Neural progenitor cell (in vitro differentiated cells): ENCODE measurements around the gene LRWD1. TPM values are rescaled to one million over a fixed set of nuclear protein-coding genes. Genes with fewer than 3 reads are reported as not detected.

ENCODE experiments used
- DNase-seq: peaks from one replicate; pipeline ENCODE4 v3.0.0-alpha.2; 2016; ENCODE audit warnings: low spot score
- H2AFZ ChIP-seq: fragments of 200-600 bp; sonication (generic); replicated peaks from 2 replicates; pipeline ENCODE4 v1.6.1; 2016; ENCODE audit warnings: antibody characterized with exemption
- H3F3A ChIP-seq: fragments of 200-600 bp; sonication (generic); 2 replicates; pipeline ENCODE4 v1.6.1; 2016; ENCODE audit warnings: antibody characterized with exemption, low read depth
- H3K27ac ChIP-seq: fragments of 200-600 bp; sonication (generic); 2 replicates; pipeline ENCODE4 v1.5.1; 2016; ENCODE audit warnings: mild to moderate bottlenecking
- H3K27me3 ChIP-seq: fragments of 200-600 bp; sonication (generic); 2 replicates; pipeline ENCODE4 v1.6.1; 2016; ENCODE audit warnings: mild to moderate bottlenecking, moderate library complexity
- H3K36me3 ChIP-seq: fragments of 200-600 bp; sonication (generic); 2 replicates; pipeline ENCODE4 v1.5.1; 2016
- H3K4me1 ChIP-seq: fragments of 200-600 bp; sonication (generic); 2 replicates; pipeline ENCODE4 v1.6.1; 2016; ENCODE audit warnings: mixed run types
- H3K4me2 ChIP-seq: fragments of 200-600 bp; sonication (generic); 2 replicates; pipeline ENCODE4 v1.6.1; 2016
- H3K4me3 ChIP-seq: fragments of 200-600 bp; sonication (generic); 2 replicates; pipeline ENCODE4 v1.5.1; 2016
- H3K79me2 ChIP-seq: fragments of 200-600 bp; sonication (generic); 2 replicates; pipeline ENCODE4 v1.6.1; 2016; ENCODE audit warnings: low read depth
- H3K9ac ChIP-seq: fragments of 200-600 bp; sonication (generic); 2 replicates; pipeline ENCODE4 v1.6.1; 2016
- H3K9me3 ChIP-seq: fragments of 200-600 bp; sonication (generic); 2 replicates; pipeline ENCODE4 v1.5.1; 2016; ENCODE audit warnings: low read depth
- H4K20me1 ChIP-seq: fragments of 200-600 bp; sonication (generic); 2 replicates; pipeline ENCODE4 v1.6.1; 2016; ENCODE audit warnings: low read depth
- H3K27ac Mint-ChIP-seq: 3 replicates; pipeline ENCODE4 v1.8.0; 2021; ENCODE audit warnings: mixed read lengths
- H3K27me3 Mint-ChIP-seq: 2 replicates; pipeline ENCODE4 v1.8.0; 2022; ENCODE audit warnings: low read depth, mild to moderate bottlenecking, inconsistent platforms, moderate library complexity, mixed read lengths; ENCODE audit not compliant: insufficient read depth
- H3K36me3 Mint-ChIP-seq: 3 replicates; pipeline ENCODE4 v1.8.0; 2021; ENCODE audit warnings: mixed read lengths
- H3K4me1 Mint-ChIP-seq: 3 replicates; pipeline ENCODE4 v1.8.0; 2021; ENCODE audit warnings: mixed read lengths
- H3K4me3 Mint-ChIP-seq: 3 replicates; pipeline ENCODE4 v1.8.0; 2021; ENCODE audit warnings: mild to moderate bottlenecking, moderate library complexity, mixed read lengths
- H3K9me3 Mint-ChIP-seq: 3 replicates; pipeline ENCODE4 v1.8.0; 2020; ENCODE audit warnings: mixed read lengths
- CTCF ChIP-seq: fragments of 200-600 bp; sonication (generic); IDR thresholded peaks from 2 replicates; pipeline ENCODE4 v1.5.1; 2017; ENCODE audit warnings: antibody characterized with exemption, mild to moderate bottlenecking
- EZH2 ChIP-seq: fragments of 200-600 bp; sonication (generic); IDR thresholded peaks from 2 replicates; pipeline ENCODE4 v1.6.1; 2017; ENCODE audit warnings: antibody characterized with exemption, mild to moderate bottlenecking, moderate library complexity
- EZH2phosphoT487 ChIP-seq: fragments of 200-600 bp; sonication (generic); IDR thresholded peaks from 2 replicates; pipeline ENCODE4 v1.6.1; 2017; ENCODE audit warnings: antibody characterized with exemption
- total RNA-seq: library from RNA; depleted of rRNA; stranded (reverse); fragments of >200 nt; gene quantifications from 2 replicates; pipeline ENCODE4 v1.2.3, GENCODE V29; 2015; ENCODE audit warnings: low replicate concordance

Gene LRWD1
- total RNA-seq, 1 donor from 2014 or later, result 16.9 TPM

GRCh38 chr7:102457352-102457924, 7.3 kb upstream of the LRWD1 start:
- no peaks in the 10 kb centered on the region for H3K27me3 ChIP-seq
- H3K27ac ChIP-seq, result no peak overlapping the region
- Mint-ChIP-seq H3K4me3 (no peak overlapping the region), H3K27me3 (peaks cover 8% of the 10 kb centered on the region), H3K27ac (no peak overlapping the region), H3K9me3 (no peaks in the 10 kb centered on the region), H3K4me1 (peaks cover 2% of the 10 kb centered on the region), H3K36me3 (peaks cover 2% of the 10 kb centered on the region)
- peaks cover 4% of the 10 kb centered on the region for H3K79me2 ChIP-seq
- H3K36me3 ChIP-seq, result no peaks in the 10 kb centered on the region
- H3F3A ChIP-seq, result peaks cover 1% of the 10 kb centered on the region
- H4K20me1 ChIP-seq, result no peaks in the 10 kb centered on the region
- DNase-seq, result no peak
- no peak overlapping the region for H3K4me2 ChIP-seq
- TF ChIP-seq CTCF (no peak), EZH2 (no peak), EZH2phosphoT487 (no peak)
- no peak overlapping the region for H2AFZ ChIP-seq
- no peaks in the 10 kb centered on the region for H3K9me3 ChIP-seq
- no peak overlapping the region for H3K4me3 ChIP-seq
- no peaks in the 10 kb centered on the region for H3K4me1 ChIP-seq
- no peak overlapping the region for H3K9ac ChIP-seq

- Histone ChIP-seq H3F3A (no peaks in the 10 kb centered on the region), H3K79me2 (peaks cover 21% of the 10 kb centered on the region), H3K9me3 (no peaks in the 10 kb centered on the region), H3K9ac (no peak overlapping the region), H3K27me3 (no peaks in the 10 kb centered on the region), H2AFZ (no peak overlapping the region), H3K4me1 (no peaks in the 10 kb centered on the region), H3K4me2 (no peak overlapping the region), H3K36me3 (no peaks in the 10 kb centered on the region), H3K4me3 (no peak overlapping the region), H4K20me1 (no peaks in the 10 kb centered on the region), H3K27ac (no peak overlapping the region)
- H3K4me1 Mint-ChIP-seq, result peaks cover 11% of the 10 kb centered on the region
- no peak for DNase-seq
- H3K27me3 Mint-ChIP-seq, result peaks cover 6% of the 10 kb centered on the region
- no peaks in the 10 kb centered on the region for H3K9me3 Mint-ChIP-seq
- H3K27ac Mint-ChIP-seq, result no peak overlapping the region
- H3K36me3 Mint-ChIP-seq, result peaks cover 2% of the 10 kb centered on the region
- TF ChIP-seq CTCF (no peak), EZH2phosphoT487 (no peak), EZH2 (no peak)
- H3K4me3 Mint-ChIP-seq, result no peak overlapping the region
Measured at GRCh38 chr7:102459221-102459844, 5.5 kb upstream of the LRWD1 start.

- no peaks in the 10 kb centered on the region for H3K4me1 ChIP-seq
- DNase-seq, result no peak
- H3K4me3 ChIP-seq, result no peak overlapping the region
- no peaks in the 10 kb centered on the region for H3K36me3 ChIP-seq
- no peaks in the 10 kb centered on the region for H4K20me1 ChIP-seq
- peak overlapping the region; percentile 24 for H3K27ac Mint-ChIP-seq
- no peaks in the 10 kb centered on the region for H3K9me3 Mint-ChIP-seq
- peaks cover 11% of the 10 kb centered on the region for H3K4me1 Mint-ChIP-seq
- H3F3A ChIP-seq, result no peaks in the 10 kb centered on the region
- H2AFZ ChIP-seq, result no peak overlapping the region
- peaks cover 23% of the 10 kb centered on the region for H3K79me2 ChIP-seq
- no peak overlapping the region for H3K4me2 ChIP-seq
- no peak overlapping the region for H3K9ac ChIP-seq
- no peak overlapping the region for H3K27ac ChIP-seq
- TF ChIP-seq CTCF (no peak), EZH2 (no peak), EZH2phosphoT487 (no peak)
- no peaks in the 10 kb centered on the region for H3K9me3 ChIP-seq
- H3K27me3 Mint-ChIP-seq, result peaks cover 6% of the 10 kb centered on the region
- no peaks in the 10 kb centered on the region for H3K27me3 ChIP-seq
- peaks cover 2% of the 10 kb centered on the region for H3K36me3 Mint-ChIP-seq
- H3K4me3 Mint-ChIP-seq, result no peak overlapping the region
Measured at GRCh38 chr7:102460467-102460866, 4.3 kb upstream of the LRWD1 start.
